GM23248 (cell line): ENCODE data around the gene PRSS57.
"Not testable (repeated sequence)": the region's sequence is repeated elsewhere in the genome, so short reads cannot be mapped to it uniquely, and the experiment has no call there.

Experiments
- EZH2 ChIP-seq: fragments of 200-600 bp; sonication (generic); IDR thresholded peaks from 2 replicates; pipeline ENCODE4 v1.6.1; 2018; ENCODE audit warnings: antibody characterized with exemption, mild to moderate bottlenecking; ENCODE audit not compliant: insufficient read depth, poor library complexity, severe bottlenecking
- EZH2phosphoT487 ChIP-seq: fragments of 200-600 bp; sonication (generic); IDR thresholded peaks from 2 replicates; pipeline ENCODE4 v1.6.1; 2018; ENCODE audit warnings: antibody characterized with exemption, moderate library complexity, mild to moderate bottlenecking, low read depth; ENCODE audit not compliant: insufficient read depth

DNA sequence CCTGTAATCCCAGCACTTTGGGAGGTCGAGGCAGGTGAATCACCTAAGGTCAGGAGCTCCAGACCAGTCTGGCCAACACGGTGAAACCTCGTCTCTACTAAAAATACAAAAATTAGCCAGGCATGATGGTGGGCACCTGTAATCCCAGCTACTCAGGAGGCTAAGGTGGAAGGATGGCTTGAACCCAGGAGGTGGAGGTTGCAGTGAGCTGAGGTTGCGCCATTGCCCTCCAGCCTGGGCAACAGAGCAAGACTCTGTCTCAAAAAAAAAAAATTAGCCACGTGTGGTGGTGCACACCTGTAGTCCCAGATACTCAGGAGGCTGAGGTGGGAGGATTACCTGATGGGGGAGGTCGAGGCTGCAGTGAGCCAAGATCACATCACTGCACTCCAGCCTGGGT lies 7.6 kb upstream of the PRSS57 start:
- not testable (repeated sequence) for TF ChIP-seq EZH2phosphoT487, EZH2
